Caco-2 (cell line): ENCODE measurements around the gene TTC39B. TPM values are rescaled to one million over a fixed set of nuclear protein-coding genes. Genes with fewer than 3 reads are reported as not detected.

Source experiments
- BruUV-seq: library from RNA; stranded (reverse); fragments of 400-500 nt; replicated peaks from 2 replicates; lab custom pipeline; 2021; lab: Mats Ljungman, UMichigan
- CTCF ChIA-PET: fragments of 300-600 bp; sonication (Branson Sonifier 250); formaldehyde crosslinking; loops from one replicate; lab custom pipeline; 2022; ENCODE audit warnings: antibody characterized with exemption; lab: Charles Lee
- POLR2A ChIA-PET: fragments of 300-600 bp; sonication (Branson Sonifier 250); formaldehyde crosslinking; loops from one replicate; lab custom pipeline; 2022; ENCODE audit warnings: antibody characterized with exemption; lab: Charles Lee
- DNase-seq, 2 experiments: peaks; one replicate each; pipeline versions ENCODE4 v3.0.0 to v3.0.0-alpha.2; 2020 to 2022
- H3K27me3 ChIP-seq: replicated peaks from 2 replicates; pipeline ENCODE4 v1.6.0; 2011; ENCODE audit warnings: low read length; ENCODE audit not compliant: control insufficient read depth, insufficient read depth
- H3K36me3 ChIP-seq: 2 replicates; pipeline ENCODE4 v1.5.1; 2011; ENCODE audit warnings: low read length; ENCODE audit not compliant: control insufficient read depth, insufficient read depth
- H3K4me1 ChIP-seq: fragments of 250-450 bp; sonication (Bioruptor Pico); 2 replicates; pipeline ENCODE4 v1.5.1; 2020; ENCODE audit warnings: mild to moderate bottlenecking
- H3K4me3 ChIP-seq: 2 replicates; pipeline ENCODE4 v1.5.1; 2011; ENCODE audit warnings: low read depth, mild to moderate bottlenecking, control low read depth, low read length
- H3K9me3 ChIP-seq: fragments of 250-450 bp; sonication (Bioruptor Pico); 2 replicates; pipeline ENCODE4 v1.5.1; 2020; ENCODE audit warnings: mild to moderate bottlenecking, moderate library complexity
- H3K27ac Mint-ChIP-seq: one replicate; pipeline ENCODE4 v1.8.0; 2022; ENCODE audit warnings: mixed read lengths; ENCODE audit not compliant: unreplicated experiment
- H3K27me3 Mint-ChIP-seq: one replicate; pipeline ENCODE4 v1.8.0; 2022; ENCODE audit warnings: mixed read lengths; ENCODE audit not compliant: insufficient read depth, unreplicated experiment
- H3K36me3 Mint-ChIP-seq: one replicate; pipeline ENCODE4 v1.8.0; 2022; ENCODE audit warnings: mild to moderate bottlenecking, mixed read lengths; ENCODE audit not compliant: insufficient read depth, unreplicated experiment
- H3K4me1 Mint-ChIP-seq: one replicate; pipeline ENCODE4 v1.8.0; 2022; ENCODE audit warnings: low read depth, mixed read lengths; ENCODE audit not compliant: unreplicated experiment
- H3K4me3 Mint-ChIP-seq: one replicate; pipeline ENCODE4 v1.8.0; 2022; ENCODE audit warnings: mild to moderate bottlenecking, moderate library complexity, mixed read lengths; ENCODE audit not compliant: unreplicated experiment
- H3K9me3 Mint-ChIP-seq: one replicate; pipeline ENCODE4 v1.8.0; 2022; ENCODE audit warnings: mixed read lengths; ENCODE audit not compliant: unreplicated experiment
- intact Hi-C: fragments of 100-400 bp; cut with micrococcal nuclease; formaldehyde crosslinking; loops from one replicate; pipeline ENCODE4 v1.10.0; 2022; ENCODE audit not compliant: unreplicated experiment
- total RNA-seq: library from RNA; stranded (reverse); gene quantifications from 2 replicates; pipeline ENCODE4 v1.2.3, GENCODE V29; 2022
- TF ChIP-seq, protein P1 (sequence below), 2 experiments: fragments of 200-600 bp in 1 of 2; IDR thresholded peaks; 1 replicate in 1 of 2; 2 replicates in 1 of 2; pipeline versions ENCODE4 v1.5.1 to v1.8.0; 2011 to 2022; ENCODE audit warnings: antibody characterized with exemption in 1 of 2, control low read depth in 1 of 2, inconsistent platforms in 1 of 2, low read depth in 1 of 2, low read length in 1 of 2, mild to moderate bottlenecking in 1 of 2, moderate library complexity in 1 of 2; ENCODE audit not compliant: insufficient read depth in 1 of 2, severe bottlenecking in 1 of 2, unreplicated experiment in 1 of 2

Gene TTC39B
- total RNA-seq, 1 experiment from 2014 or later = 6.9 TPM

DNA sequence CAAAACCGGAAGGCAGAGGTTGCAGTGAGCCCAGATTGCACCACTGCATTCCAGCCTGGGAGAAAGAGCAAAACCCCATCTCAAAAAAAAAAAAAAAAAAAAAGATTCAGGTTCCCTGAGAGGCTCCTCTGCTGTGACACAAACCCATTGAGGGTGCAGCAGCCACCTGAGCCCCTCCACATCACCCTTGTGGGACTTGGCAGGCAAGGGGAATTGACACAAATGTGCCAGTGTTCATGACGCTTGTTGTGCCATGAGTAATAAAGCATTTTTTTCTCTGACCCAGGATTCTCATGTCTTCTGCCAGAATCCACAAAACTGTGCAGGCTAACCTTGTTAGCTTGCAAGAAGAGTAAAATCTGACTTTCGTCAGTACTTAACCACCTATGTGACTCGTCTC, 149.6 kb downstream of the TTC39B start:
- H3K4me3 Mint-ChIP-seq = no peak overlapping the region
- CTCF ChIA-PET = no interaction called here
- Histone ChIP-seq H3K27me3 (no peaks in the 10 kb centered on the region), H3K36me3 (no peaks in the 10 kb centered on the region), H3K4me1 (no peaks in the 10 kb centered on the region), H3K9me3 (no peaks in the 10 kb centered on the region), H3K4me3 (no peak overlapping the region)
- no peaks in the 10 kb centered on the region for H3K9me3 Mint-ChIP-seq
- H3K27ac Mint-ChIP-seq = no peak overlapping the region
- H3K27me3 Mint-ChIP-seq = peaks cover 6% of the 10 kb centered on the region
- DNase-seq = no peak
- TF ChIP-seq, protein P1, sequence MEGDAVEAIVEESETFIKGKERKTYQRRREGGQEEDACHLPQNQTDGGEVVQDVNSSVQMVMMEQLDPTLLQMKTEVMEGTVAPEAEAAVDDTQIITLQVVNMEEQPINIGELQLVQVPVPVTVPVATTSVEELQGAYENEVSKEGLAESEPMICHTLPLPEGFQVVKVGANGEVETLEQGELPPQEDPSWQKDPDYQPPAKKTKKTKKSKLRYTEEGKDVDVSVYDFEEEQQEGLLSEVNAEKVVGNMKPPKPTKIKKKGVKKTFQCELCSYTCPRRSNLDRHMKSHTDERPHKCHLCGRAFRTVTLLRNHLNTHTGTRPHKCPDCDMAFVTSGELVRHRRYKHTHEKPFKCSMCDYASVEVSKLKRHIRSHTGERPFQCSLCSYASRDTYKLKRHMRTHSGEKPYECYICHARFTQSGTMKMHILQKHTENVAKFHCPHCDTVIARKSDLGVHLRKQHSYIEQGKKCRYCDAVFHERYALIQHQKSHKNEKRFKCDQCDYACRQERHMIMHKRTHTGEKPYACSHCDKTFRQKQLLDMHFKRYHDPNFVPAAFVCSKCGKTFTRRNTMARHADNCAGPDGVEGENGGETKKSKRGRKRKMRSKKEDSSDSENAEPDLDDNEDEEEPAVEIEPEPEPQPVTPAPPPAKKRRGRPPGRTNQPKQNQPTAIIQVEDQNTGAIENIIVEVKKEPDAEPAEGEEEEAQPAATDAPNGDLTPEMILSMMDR (IDR thresholded peaks at IDR 0.05; ENCODE audit: insufficient read depth in 1 of 2, low read depth in 1 of 2, low read length in 1 of 2, severe bottlenecking in 1 of 2, unreplicated experiment in 1 of 2) = no peak
- no peaks in the 10 kb centered on the region for H3K4me1 Mint-ChIP-seq
- intact Hi-C loops = no loop called here
- POLR2A ChIA-PET = no interaction called here
- no peaks in the 10 kb centered on the region for H3K36me3 Mint-ChIP-seq
- no TSS peak for BruUV-seq

DNA sequence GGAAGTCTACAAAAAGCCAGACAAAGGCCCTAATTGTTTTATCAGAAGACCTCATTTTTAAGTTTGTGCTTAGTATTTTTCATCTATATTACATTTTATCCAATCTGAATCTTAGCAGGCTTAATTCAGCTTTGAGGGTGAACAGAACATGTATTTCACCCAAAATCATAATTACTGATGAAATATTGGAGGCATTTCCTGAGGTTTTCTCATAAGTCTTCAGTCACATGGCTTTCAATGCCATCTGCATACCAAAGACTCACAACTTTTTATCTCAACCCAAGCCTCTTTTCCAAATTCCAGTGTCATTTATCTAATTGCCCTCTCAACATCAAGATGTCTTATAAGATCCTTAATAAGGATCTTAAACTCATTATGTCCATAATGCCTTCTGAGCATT, 150.8 kb downstream of the TTC39B start:
- no peaks in the 10 kb centered on the region for H3K4me1 ChIP-seq
- no TSS peak for BruUV-seq
- no peaks in the 10 kb centered on the region for H3K36me3 Mint-ChIP-seq
- no peaks in the 10 kb centered on the region for H3K27me3 ChIP-seq
- H3K27me3 Mint-ChIP-seq = peaks cover 6% of the 10 kb centered on the region
- no peaks in the 10 kb centered on the region for H3K4me1 Mint-ChIP-seq
- no peak overlapping the region for H3K27ac Mint-ChIP-seq
- no peaks in the 10 kb centered on the region for H3K9me3 Mint-ChIP-seq
- no peak for DNase-seq
- CTCF ChIA-PET = no interaction called here
- H3K36me3 ChIP-seq = no peaks in the 10 kb centered on the region
- intact Hi-C loops = no loop called here
- TF ChIP-seq, protein P1 (IDR thresholded peaks at IDR 0.05; ENCODE audit: insufficient read depth in 1 of 2, low read depth in 1 of 2, low read length in 1 of 2, severe bottlenecking in 1 of 2, unreplicated experiment in 1 of 2) = no peak
- no peak overlapping the region for H3K4me3 Mint-ChIP-seq
- H3K9me3 ChIP-seq = no peaks in the 10 kb centered on the region
- H3K4me3 ChIP-seq = no peak overlapping the region
- POLR2A ChIA-PET = no interaction called here

- Mint-ChIP-seq H3K27ac (no peak overlapping the region), H3K4me1 (no peaks in the 10 kb centered on the region), H3K27me3 (peaks cover 6% of the 10 kb centered on the region), H3K4me3 (no peak overlapping the region), H3K9me3 (no peaks in the 10 kb centered on the region), H3K36me3 (no peaks in the 10 kb centered on the region)
- DNase-seq = no peak
- POLR2A ChIA-PET = no interaction called here
- intact Hi-C loops = no loop called here
- H3K4me1 ChIP-seq = no peaks in the 10 kb centered on the region
- no peaks in the 10 kb centered on the region for H3K9me3 ChIP-seq
- CTCF ChIA-PET = interaction anchor here (0.6 kb wide), 1 partner anchor 357 kb away, joined by 5 read pairs; no protein-coding TSS in a partner anchor
- H3K4me3 ChIP-seq = no peak overlapping the region
- no peaks in the 10 kb centered on the region for H3K27me3 ChIP-seq
- no peaks in the 10 kb centered on the region for H3K36me3 ChIP-seq
- TF ChIP-seq, protein P1 (IDR thresholded peaks at IDR 0.05; ENCODE audit: insufficient read depth in 1 of 2, low read depth in 1 of 2, low read length in 1 of 2, severe bottlenecking in 1 of 2, unreplicated experiment in 1 of 2) = no peak
- BruUV-seq = no TSS peak
These were observed 151.2 kb downstream of the TTC39B start for GRCh38 chr9:15155826-15156225.
